ENCODE measurements around the gene CASK. TPM values are rescaled to one million over a fixed set of nuclear protein-coding genes. Genes with fewer than 3 reads are reported as not detected.

Gene CASK
- total RNA-seq, 4 donors from 2014 or later = 46.9 to 123 (median 78.8) TPM

GRCh38 chrX:41750716-41751115 lies 172.6 kb downstream of the CASK start:
- Histone ChIP-seq H3K27me3 (no peaks in the 10 kb centered on the region), H3K4me1 (no peaks in the 10 kb centered on the region), H3K36me3 (no peaks in the 10 kb centered on the region), H3K27ac (no peak overlapping the region), H3K9me3 (no peaks in the 10 kb centered on the region), H3K4me3 (no peak overlapping the region)
- no peak for TF ChIP-seq POLR2A (IDR thresholded peaks at IDR 0.05)
- no peak for TF ChIP-seq CTCF (IDR thresholded peaks at IDR 0.05)
- no peak for DNase-seq

- no peaks in the 10 kb centered on the region for H3K36me3 ChIP-seq
- H3K4me3 ChIP-seq = no peak overlapping the region
- H3K27ac ChIP-seq = no peak overlapping the region
- no peaks in the 10 kb centered on the region for H3K9me3 ChIP-seq
- no peak for TF ChIP-seq POLR2A (IDR thresholded peaks at IDR 0.05)
- no peak for TF ChIP-seq CTCF (IDR thresholded peaks at IDR 0.05)
- H3K4me1 ChIP-seq = no peaks in the 10 kb centered on the region
- no peak for DNase-seq
- no peaks in the 10 kb centered on the region for H3K27me3 ChIP-seq
Measured at GRCh38 chrX:41739871-41740270, 183.5 kb downstream of the CASK start.

- DNase-seq = no peak
- H3K4me3 ChIP-seq = no peak overlapping the region
Measured at GRCh38 chrX:41737065-41737464, 186.3 kb downstream of the CASK start.

GRCh38 chrX:41734530-41734929 lies 188.8 kb downstream of the CASK start:
- Histone ChIP-seq H3K4me1 (peaks cover 0 to 5% (median 0%) of the 10 kb centered on the region in 4 donors), H3K27ac (peak overlapping the region in 1 of 4 donors; percentile 13), H3K27me3 (no peaks in the 10 kb centered on the region), H3K36me3 (no peaks in the 10 kb centered on the region), H3K4me3 (no peak overlapping the region), H3K9me3 (no peaks in the 10 kb centered on the region)
- no peak for DNase-seq
- peak in 5 of 6 experiments; percentile 20 to 52 (median 28) for TF ChIP-seq CTCF (IDR thresholded peaks at IDR 0.05)
- no peak for TF ChIP-seq POLR2A (IDR thresholded peaks at IDR 0.05)

More at GRCh38 chrX:41737065-41737464, 186.3 kb downstream of the CASK start:
- no peaks in the 10 kb centered on the region for H3K36me3 ChIP-seq
- TF ChIP-seq CTCF (IDR thresholded peaks at IDR 0.05) = no peak
- peaks cover 0 to 5% (median 0%) of the 10 kb centered on the region in 4 donors for H3K4me1 ChIP-seq
- H3K9me3 ChIP-seq = no peaks in the 10 kb centered on the region
- H3K27me3 ChIP-seq = no peaks in the 10 kb centered on the region
- no peak overlapping the region for H3K27ac ChIP-seq

- Histone ChIP-seq H3K4me3 (no peak overlapping the region), H3K36me3 (no peaks in the 10 kb centered on the region), H3K27me3 (no peaks in the 10 kb centered on the region), H3K4me1 (peaks cover 0 to 5% (median 0%) of the 10 kb centered on the region in 4 donors), H3K9me3 (no peaks in the 10 kb centered on the region), H3K27ac (peak overlapping the region in 1 of 4 donors; percentile 13)
- TF ChIP-seq CTCF (IDR thresholded peaks at IDR 0.05) = no peak
- TF ChIP-seq POLR2A (IDR thresholded peaks at IDR 0.05) = no peak
- peak in 2 of 3 donors; percentile 73 for DNase-seq
Measured at GRCh38 chrX:41733939-41734338, 189.4 kb downstream of the CASK start.

GRCh38 chrX:41732260-41732659 lies 191.1 kb downstream of the CASK start:
- TF ChIP-seq CTCF (IDR thresholded peaks at IDR 0.05) (no peak), POLR2A (IDR thresholded peaks at IDR 0.05) (no peak)
- no peaks in the 10 kb centered on the region for H3K27me3 ChIP-seq
- no peaks in the 10 kb centered on the region for H3K36me3 ChIP-seq
- no peak overlapping the region for H3K27ac ChIP-seq
- no peak for DNase-seq
- H3K9me3 ChIP-seq = no peaks in the 10 kb centered on the region
- H3K4me3 ChIP-seq = no peak overlapping the region
- peaks cover 0 to 5% (median 0%) of the 10 kb centered on the region in 4 donors for H3K4me1 ChIP-seq

Measured in Peyer's patch (tissue), 4 donors.